Measurements from ENCODE around the gene AKNA.

The AKNA gene

GRCh38 chr9:114417511-114417910 lies 29.7 kb upstream of the AKNA start:
- DNase-seq (ENCODE audit: low spot score): no peak

GRCh38 chr9:114416906-114417305 lies 29.1 kb upstream of the AKNA start:
- DNase-seq (ENCODE audit: low spot score): no peak

GRCh38 chr9:114416290-114416689 lies 28.5 kb upstream of the AKNA start:
- DNase-seq (ENCODE audit: low spot score): no peak

- DNase-seq (ENCODE audit: low spot score): no peak
Observed at GRCh38 chr9:114414346-114414745, 26.6 kb upstream of the AKNA start.

GRCh38 chr9:114413861-114414301 lies 26.1 kb upstream of the AKNA start:
- DNase-seq (ENCODE audit: low spot score): no peak

GRCh38 chr9:114412048-114412683 lies 24.4 kb upstream of the AKNA start:
- DNase-seq (ENCODE audit: low spot score): no peak

- DNase-seq (ENCODE audit: low spot score): no peak
Observed at GRCh38 chr9:114411452-114411851, 23.7 kb upstream of the AKNA start.

GRCh38 chr9:114410910-114411309 lies 23.1 kb upstream of the AKNA start:
- DNase-seq (ENCODE audit: low spot score): no peak

GRCh38 chr9:114409842-114410241 lies 22.1 kb upstream of the AKNA start:
- no peak for DNase-seq (ENCODE audit: low spot score)

GRCh38 chr9:114409103-114409780 lies 21.5 kb upstream of the AKNA start:
- no peak for DNase-seq (ENCODE audit: low spot score)

GRCh38 chr9:114408645-114409044 lies 20.9 kb upstream of the AKNA start:
- DNase-seq (ENCODE audit: low spot score): no peak

GRCh38 chr9:114407889-114408288 lies 20.1 kb upstream of the AKNA start:
- DNase-seq (ENCODE audit: low spot score): no peak

- DNase-seq (ENCODE audit: low spot score): no peak
Observed at GRCh38 chr9:114406441-114406840, 18.7 kb upstream of the AKNA start.

GRCh38 chr9:114405294-114406034 lies 17.7 kb upstream of the AKNA start:
- peak; percentile 88 for DNase-seq (ENCODE audit: low spot score)

- no peak for DNase-seq (ENCODE audit: low spot score)
Observed at GRCh38 chr9:114404531-114404930, 16.7 kb upstream of the AKNA start.

GRCh38 chr9:114403153-114403756 lies 15.5 kb upstream of the AKNA start:
- DNase-seq (ENCODE audit: low spot score): peak; percentile 59

GRCh38 chr9:114401344-114401743 lies 13.6 kb upstream of the AKNA start:
- DNase-seq (ENCODE audit: low spot score): no peak

- DNase-seq (ENCODE audit: low spot score): no peak
Observed at GRCh38 chr9:114400772-114401171, 13.0 kb upstream of the AKNA start.

- no peak for DNase-seq (ENCODE audit: low spot score)
Observed at GRCh38 chr9:114400219-114400618, 12.4 kb upstream of the AKNA start.

GRCh38 chr9:114399381-114399780 lies 11.6 kb upstream of the AKNA start:
- no peak for DNase-seq (ENCODE audit: low spot score)

- peak; percentile 97 for DNase-seq (ENCODE audit: low spot score)
Observed at GRCh38 chr9:114397848-114398605, 10.2 kb upstream of the AKNA start.

Measured in D341Med (cell line).